GM23248 (cell line): ENCODE data around the gene TP53TG5. TPM values are rescaled to one million over a fixed set of nuclear protein-coding genes. Genes with fewer than 3 reads are reported as not detected.
A peak's percentile ranks its signal among the peaks of the same experiment; 100 is the strongest.

Source experiments
- DNase-seq: peaks from one replicate; pipeline ENCODE4 v3.0.0-alpha.2; 2015
- H2AFZ ChIP-seq: fragments of 200-600 bp; sonication (generic); 2 replicates; pipeline ENCODE4 v1.6.1; 2016; ENCODE audit warnings: antibody characterized with exemption
- H3F3A ChIP-seq: fragments of 200-600 bp; sonication (generic); 2 replicates; pipeline ENCODE4 v1.6.1; 2016; ENCODE audit warnings: mild to moderate bottlenecking, antibody characterized with exemption, mixed run types; ENCODE audit not compliant: insufficient read depth
- H3K27ac ChIP-seq: fragments of 200-600 bp; sonication (generic); 2 replicates; pipeline ENCODE4 v1.5.1; 2016; ENCODE audit warnings: mild to moderate bottlenecking
- H3K27me3 ChIP-seq: fragments of 200-600 bp; sonication (generic); replicated peaks from 2 replicates; pipeline ENCODE4 v1.6.1; 2016; ENCODE audit warnings: mild to moderate bottlenecking; ENCODE audit not compliant: insufficient read depth
- H3K36me3 ChIP-seq: fragments of 200-600 bp; sonication (generic); 2 replicates; pipeline ENCODE4 v1.6.1; 2016; ENCODE audit warnings: low read depth, mild to moderate bottlenecking
- H3K4me1 ChIP-seq: fragments of 200-600 bp; sonication (generic); 2 replicates; pipeline ENCODE4 v1.6.1; 2016; ENCODE audit warnings: mild to moderate bottlenecking; ENCODE audit not compliant: insufficient read depth
- H3K4me2 ChIP-seq: fragments of 200-600 bp; sonication (generic); one replicate; pipeline ENCODE4 v1.6.1; 2016; ENCODE audit warnings: mild to moderate bottlenecking; ENCODE audit not compliant: unreplicated experiment
- H3K4me3 ChIP-seq: fragments of 200-600 bp; sonication (generic); 2 replicates; pipeline ENCODE4 v1.5.1; 2016; ENCODE audit warnings: mild to moderate bottlenecking
- H3K79me2 ChIP-seq: fragments of 200-600 bp; sonication (generic); 2 replicates; pipeline ENCODE4 v1.6.1; 2016; ENCODE audit warnings: mild to moderate bottlenecking; ENCODE audit not compliant: insufficient read depth
- H3K9ac ChIP-seq: fragments of 200-600 bp; sonication (generic); 2 replicates; pipeline ENCODE4 v1.6.1; 2016; ENCODE audit warnings: mild to moderate bottlenecking
- H3K9me2 ChIP-seq: fragments of 200-600 bp; sonication (generic); 2 replicates; pipeline ENCODE4 v1.6.1; 2016; ENCODE audit warnings: mixed run types, mild to moderate bottlenecking, moderate library complexity; ENCODE audit not compliant: insufficient read depth
- H3K9me3 ChIP-seq: fragments of 200-600 bp; sonication (generic); one replicate; pipeline ENCODE4 v1.6.1; 2017; ENCODE audit warnings: low read depth
- H4K20me1 ChIP-seq: fragments of 200-600 bp; sonication (generic); 2 replicates; pipeline ENCODE4 v1.6.0; 2016; ENCODE audit not compliant: insufficient read depth
- EZH2 ChIP-seq: fragments of 200-600 bp; sonication (generic); IDR thresholded peaks from 2 replicates; pipeline ENCODE4 v1.6.1; 2018; ENCODE audit warnings: antibody characterized with exemption, mild to moderate bottlenecking; ENCODE audit not compliant: insufficient read depth, poor library complexity, severe bottlenecking
- EZH2phosphoT487 ChIP-seq: fragments of 200-600 bp; sonication (generic); IDR thresholded peaks from 2 replicates; pipeline ENCODE4 v1.6.1; 2018; ENCODE audit warnings: antibody characterized with exemption, moderate library complexity, mild to moderate bottlenecking, low read depth; ENCODE audit not compliant: insufficient read depth
- WGBS, 2 experiments: methylation state at CpG; one replicate each; pipeline ENCODE4 v1.1.6; 2015 to 2017; ENCODE audit warnings: low lambda C conversion rate in 2 of 2, low coverage in 1 of 2; ENCODE audit errors: missing lambda C conversion rate in 2 of 2; 5-methylcytosine and 5-hydroxymethylcytosine counted together
- in situ Hi-C: fragments of 300-500 bp; cut with MboI; formaldehyde crosslinking; loops from 2 replicates; pipeline ENCODE4 v1.15.0; 2020
- microRNA-seq: library from miRNA; unstranded; fragments of <30 nt; microRNA quantifications from one replicate; pipeline ENCODE4, GENCODE V29; 2016; ENCODE audit warnings: borderline number of aligned reads
- polyA plus RNA-seq: library from polyadenylated mRNA; unstranded; fragments of >200 nt; fragmentation: Nextera tagmentation; extraction: Ambion mirVana; gene quantifications from 2 replicates; pipeline ENCODE4 v1.2.1, GENCODE V29; 2016
- small RNA-seq: library from RNA; depleted of rRNA; stranded (forward); fragments of <200 nt; gene quantifications from one replicate; pipeline ENCODE3, GENCODE V24; 2014; ENCODE audit warnings: low read depth, low replicate concordance
- total RNA-seq: library from RNA; depleted of rRNA; stranded (reverse); fragments of >200 nt; shearing (Covaris generic); gene quantifications from 2 replicates; pipeline ENCODE4 v1.2.3, GENCODE V29; 2014; rRNA removed

The TP53TG5 gene
- total and polyA plus RNA-seq, 2 experiments from 2014 or later: 0.55 TPM; not detected in 1

DNA sequence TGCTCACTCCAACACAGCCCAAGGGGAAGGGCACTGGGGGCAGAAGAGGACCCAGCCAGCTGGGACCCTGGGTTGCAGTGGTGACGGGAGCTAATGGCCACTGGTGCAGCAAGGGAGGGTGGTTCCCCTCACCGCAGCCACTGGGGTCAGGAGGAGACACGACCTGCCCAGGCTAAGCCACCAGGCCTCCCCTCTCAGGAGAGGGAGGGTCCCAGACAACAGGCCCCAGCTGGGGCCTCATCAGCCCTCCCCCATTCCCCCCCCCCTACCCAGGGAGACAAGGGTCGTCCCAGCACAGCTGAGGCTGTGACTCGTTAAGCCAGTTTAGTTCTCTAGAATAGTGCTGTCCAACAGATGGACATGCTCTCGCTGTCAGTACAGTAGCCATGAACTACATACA is 52.8 kb downstream of the TP53TG5 start:
- peaks cover 47% of the 10 kb centered on the region for H3K36me3 ChIP-seq
- H3K27me3 ChIP-seq: no peaks in the 10 kb centered on the region
- H3K27ac ChIP-seq: 0 out of 2 replicates have a peak overlapping the region, but pooled peaks have one; percentile 3
- no peak overlapping the region for H3K9ac ChIP-seq
- DNase-seq: no peak
- WGBS, 2 experiments: 59 to 75% methylated on average over 4 to 6 of the region's 6 CpGs
- H3K4me1 ChIP-seq: no peaks in the 10 kb centered on the region
- H3K4me3 ChIP-seq: no peak overlapping the region
- no peaks in the 10 kb centered on the region for H3K9me3 ChIP-seq
- H3K79me2 ChIP-seq: peaks cover 24% of the 10 kb centered on the region
- no peak for TF ChIP-seq EZH2phosphoT487
- TF ChIP-seq EZH2: no peak
- in situ Hi-C loops: no loop called here
- no peak overlapping the region for H2AFZ ChIP-seq
- peaks cover 80% of the 10 kb centered on the region for H3F3A ChIP-seq
- H4K20me1 ChIP-seq: no peaks in the 10 kb centered on the region
- H3K9me2 ChIP-seq: no peaks in the 10 kb centered on the region
- no peak overlapping the region for H3K4me2 ChIP-seq

DNA sequence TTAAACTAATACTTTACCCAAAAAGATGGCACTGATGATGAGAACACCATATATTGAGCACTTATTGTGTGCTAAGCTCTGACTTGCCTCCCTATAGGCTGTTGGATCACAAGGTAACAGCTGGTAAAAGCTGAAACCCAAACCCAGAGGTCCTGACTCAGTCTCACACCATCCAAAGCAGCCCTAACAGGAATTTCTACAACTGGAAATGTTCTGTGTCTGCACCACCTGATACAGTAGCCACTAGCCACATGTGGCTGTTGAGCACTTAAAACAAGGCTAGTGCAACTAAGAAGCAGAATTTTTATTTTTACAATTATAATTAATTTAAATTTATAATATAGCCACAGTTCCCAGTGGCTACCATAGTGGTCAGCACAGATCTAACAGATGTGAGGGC is 54.4 kb downstream of the TP53TG5 start:
- H3F3A ChIP-seq: peaks cover 63% of the 10 kb centered on the region
- peak overlapping the region; percentile 39 for H3K27ac ChIP-seq
- peaks cover 10% of the 10 kb centered on the region; the same call in 1 of the 2 replicates for H3K79me2 ChIP-seq
- in situ Hi-C loops: loop anchor here (5.0 kb wide), 1 partner anchor 119 kb away; no protein-coding TSS in a partner anchor
- H3K9me2 ChIP-seq: no peaks in the 10 kb centered on the region
- H3K4me3 ChIP-seq: no peak overlapping the region
- TF ChIP-seq EZH2phosphoT487 (no peak), EZH2 (no peak)
- peak; percentile 68 for DNase-seq
- no peak overlapping the region for H2AFZ ChIP-seq
- no peaks in the 10 kb centered on the region for H4K20me1 ChIP-seq
- no peaks in the 10 kb centered on the region for H3K9me3 ChIP-seq
- no peaks in the 10 kb centered on the region for H3K27me3 ChIP-seq
- no peak overlapping the region for H3K9ac ChIP-seq
- H3K4me2 ChIP-seq: no peak overlapping the region
- no peaks in the 10 kb centered on the region for H3K4me1 ChIP-seq
- peaks cover 30% of the 10 kb centered on the region for H3K36me3 ChIP-seq

DNA sequence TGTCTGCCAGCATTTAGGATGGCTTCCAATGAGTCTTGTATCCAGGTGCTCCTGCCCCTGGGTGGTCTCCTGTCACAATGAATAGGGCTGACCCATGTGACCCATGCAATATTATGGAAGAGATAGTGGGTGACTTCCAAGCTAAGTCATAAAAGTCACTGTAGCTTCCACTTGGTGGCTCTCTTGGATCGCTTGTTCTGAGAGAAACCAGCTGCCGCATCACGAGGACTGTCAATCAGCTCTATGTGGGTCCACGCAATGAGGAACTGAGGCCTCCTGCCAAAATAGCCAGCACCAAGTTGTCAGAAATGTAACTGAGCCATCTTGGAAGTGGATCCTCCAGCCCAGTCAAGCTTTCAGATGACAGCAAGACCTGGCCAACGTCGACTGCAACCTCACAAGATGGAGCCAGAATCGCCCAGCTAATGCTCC is 55.2 kb downstream of the TP53TG5 start:
- peaks cover 23% of the 10 kb centered on the region for H3K36me3 ChIP-seq
- H3K9me2 ChIP-seq: no peaks in the 10 kb centered on the region
- 40 to 43% methylated on average over 7 of the region's 7 CpGs for WGBS, 2 experiments
- no peaks in the 10 kb centered on the region for H3K27me3 ChIP-seq
- no peaks in the 10 kb centered on the region for H3K4me1 ChIP-seq
- H4K20me1 ChIP-seq: no peaks in the 10 kb centered on the region
- no peak overlapping the region for H2AFZ ChIP-seq
- no peaks in the 10 kb centered on the region for H3K9me3 ChIP-seq
- H3K79me2 ChIP-seq: peaks cover 3% of the 10 kb centered on the region; the same call in 1 of the 2 replicates
- no peak overlapping the region for H3K9ac ChIP-seq
- H3F3A ChIP-seq: peaks cover 55% of the 10 kb centered on the region
- in situ Hi-C loops: loop anchor here (5.0 kb wide), 1 partner anchor 119 kb away; no protein-coding TSS in a partner anchor
- no peak overlapping the region for H3K4me3 ChIP-seq
- H3K4me2 ChIP-seq: no peak overlapping the region
- peak overlapping the region; percentile 39 for H3K27ac ChIP-seq
- peak; percentile 53 for DNase-seq
- TF ChIP-seq EZH2 (no peak), EZH2phosphoT487 (no peak)

Small RNA genes lying within 50 kb of the gene (microRNA-seq; reads per million reads assigned to microRNA genes)
- gene MIR6812: not detected

Small RNA genes lying within 50 kb of the gene (small RNA-seq; reads per million reads assigned to genes)
- not detected for gene MIR6812

Other genes with a start within 250 kb of the TP53TG5 start
- 1.5 TPM in 1 of 2 replicates, not detected in the other for gene PI3, start 203.4 kb downstream of the TP53TG5 start, total RNA-seq
- gene PI3, start 203.4 kb downstream of the TP53TG5 start, polyA plus RNA-seq: not detected in 2 replicates
- not detected in 2 replicates for gene SEMG1, start 171.3 kb downstream of the TP53TG5 start, total RNA-seq
- not detected in 2 replicates for gene SEMG1, start 171.3 kb downstream of the TP53TG5 start, polyA plus RNA-seq
- not detected in 2 replicates for gene SEMG2, start 157.0 kb downstream of the TP53TG5 start, total RNA-seq
- gene SEMG2, start 157.0 kb downstream of the TP53TG5 start, polyA plus RNA-seq: not detected in 2 replicates
- 1.7 TPM in 1 of 2 replicates, not detected in the other for gene SLPI, start 123.8 kb downstream of the TP53TG5 start, total RNA-seq
- gene SLPI, start 123.8 kb downstream of the TP53TG5 start, polyA plus RNA-seq: 3.4 and 3.7 TPM in 2 replicates
- not detected in 2 replicates for gene RBPJL, start 71.5 kb downstream of the TP53TG5 start, total RNA-seq
- gene RBPJL, start 71.5 kb downstream of the TP53TG5 start, polyA plus RNA-seq: not detected in 2 replicates
- gene MATN4, start 70.0 kb downstream of the TP53TG5 start, total RNA-seq: not detected in 2 replicates
- gene MATN4, start 70.0 kb downstream of the TP53TG5 start, polyA plus RNA-seq: 0.09 TPM in 1 of 2 replicates, not detected in the other
- gene SDC4, start 29.9 kb downstream of the TP53TG5 start, total RNA-seq: 368 and 410 TPM in 2 replicates
- 454 and 461 TPM in 2 replicates for gene SDC4, start 29.9 kb downstream of the TP53TG5 start, polyA plus RNA-seq
- 27.3 and 38.7 TPM in 2 replicates for gene SYS1, start 15.2 kb downstream of the TP53TG5 start, total RNA-seq
- gene SYS1, start 15.2 kb downstream of the TP53TG5 start, polyA plus RNA-seq: 24.6 and 27.1 TPM in 2 replicates
- gene DBNDD2, start 30.0 kb upstream of the TP53TG5 start, total RNA-seq: 5.1 and 5.7 TPM in 2 replicates
- 27.9 and 30.0 TPM in 2 replicates for gene DBNDD2, start 30.0 kb upstream of the TP53TG5 start, polyA plus RNA-seq
- 108 and 138 TPM in 2 replicates for gene PIGT, start 37.8 kb upstream of the TP53TG5 start, total RNA-seq
- 190 and 198 TPM in 2 replicates for gene PIGT, start 37.8 kb upstream of the TP53TG5 start, polyA plus RNA-seq
- gene WFDC2, start 91.4 kb upstream of the TP53TG5 start, total RNA-seq: not detected in 2 replicates
- not detected in 2 replicates for gene WFDC2, start 91.4 kb upstream of the TP53TG5 start, polyA plus RNA-seq
- not detected in 2 replicates for gene SPINT3, start 137.3 kb upstream of the TP53TG5 start, total RNA-seq
- not detected in 2 replicates for gene SPINT3, start 137.3 kb upstream of the TP53TG5 start, polyA plus RNA-seq
- gene WFDC6, start 161.2 kb upstream of the TP53TG5 start, total RNA-seq: not detected in 2 replicates
- not detected in 2 replicates for gene WFDC6, start 161.2 kb upstream of the TP53TG5 start, polyA plus RNA-seq
- gene EPPIN, start 169.1 kb upstream of the TP53TG5 start, total RNA-seq: not detected in 2 replicates
- not detected in 2 replicates for gene EPPIN, start 169.1 kb upstream of the TP53TG5 start, polyA plus RNA-seq
- gene WFDC8, start 201.0 kb upstream of the TP53TG5 start, total RNA-seq: not detected in 2 replicates
- not detected in 2 replicates for gene WFDC8, start 201.0 kb upstream of the TP53TG5 start, polyA plus RNA-seq